Epithelial cell of prostate (primary cell): ENCODE data around the gene HSFY1.
"Not testable (repeated sequence)": the region's sequence is repeated elsewhere in the genome, so short reads cannot be mapped to it uniquely, and the experiment has no call there.

Source experiments
- DNase-seq: peaks from one replicate; pipeline ENCODE4 v3.0.0-alpha.2; 2011; ENCODE audit warnings: low read depth, low spot score
- H3K27ac ChIP-seq: fragments of 450-650 bp; 2 replicates; pipeline ENCODE4 v1.5.1; 2017; ENCODE audit warnings: mild to moderate bottlenecking

Gene HSFY1, protein sequence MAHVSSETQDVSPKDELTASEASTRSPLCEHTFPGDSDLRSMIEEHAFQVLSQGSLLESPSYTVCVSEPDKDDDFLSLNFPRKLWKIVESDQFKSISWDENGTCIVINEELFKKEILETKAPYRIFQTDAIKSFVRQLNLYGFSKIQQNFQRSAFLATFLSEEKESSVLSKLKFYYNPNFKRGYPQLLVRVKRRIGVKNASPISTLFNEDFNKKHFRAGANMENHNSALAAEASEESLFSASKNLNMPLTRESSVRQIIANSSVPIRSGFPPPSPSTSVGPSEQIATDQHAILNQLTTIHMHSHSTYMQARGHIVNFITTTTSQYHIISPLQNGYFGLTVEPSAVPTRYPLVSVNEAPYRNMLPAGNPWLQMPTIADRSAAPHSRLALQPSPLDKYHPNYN

DNA sequence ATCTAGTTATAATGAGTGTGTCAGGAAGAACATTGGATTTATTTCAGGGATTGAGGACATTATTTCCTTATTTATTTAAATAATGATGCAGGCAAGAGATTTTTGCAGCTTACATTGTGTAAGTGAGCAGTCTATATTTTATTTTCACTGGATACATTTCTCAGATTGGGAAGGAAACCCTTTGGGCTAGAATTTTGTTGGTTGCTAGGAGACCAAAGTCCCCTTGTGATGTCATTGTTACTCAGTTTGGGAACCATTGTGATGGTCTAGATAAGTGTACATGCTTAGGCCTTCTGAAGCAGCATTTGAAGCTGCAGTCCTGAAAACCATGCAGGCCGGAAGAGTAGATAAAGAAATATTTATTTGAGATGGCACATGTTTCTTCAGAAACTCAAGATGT, at the start of gene HSFY1:
Gene HSFY1, plus strand, starts transcription at position 301 of the 400 bp plus-strand sequence. Its CDS starts 68 bp downstream, at position 369.
- H3K27ac ChIP-seq, DNase-seq: not testable (repeated sequence)

DNA sequence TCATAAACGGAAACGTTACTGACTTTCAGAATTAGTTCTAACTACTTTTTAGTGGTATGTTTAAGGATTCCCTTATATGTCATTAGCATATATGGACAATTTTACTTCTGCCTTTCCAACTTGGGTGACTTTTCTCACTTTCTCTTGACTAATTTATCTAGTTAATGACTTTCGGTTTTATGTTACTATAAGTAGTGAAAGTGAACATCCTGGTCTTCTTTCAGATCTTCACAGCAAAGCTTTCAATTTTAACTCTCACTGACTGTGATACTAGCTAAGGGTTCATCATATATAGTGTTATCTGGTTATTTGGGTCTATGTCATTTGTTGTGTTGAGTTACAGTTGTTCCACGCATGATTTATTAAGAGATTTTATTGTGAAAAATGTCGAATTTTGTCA, 42.3 kb upstream of the HSFY1 start:
- H3K27ac ChIP-seq, DNase-seq: not testable (repeated sequence)

DNA sequence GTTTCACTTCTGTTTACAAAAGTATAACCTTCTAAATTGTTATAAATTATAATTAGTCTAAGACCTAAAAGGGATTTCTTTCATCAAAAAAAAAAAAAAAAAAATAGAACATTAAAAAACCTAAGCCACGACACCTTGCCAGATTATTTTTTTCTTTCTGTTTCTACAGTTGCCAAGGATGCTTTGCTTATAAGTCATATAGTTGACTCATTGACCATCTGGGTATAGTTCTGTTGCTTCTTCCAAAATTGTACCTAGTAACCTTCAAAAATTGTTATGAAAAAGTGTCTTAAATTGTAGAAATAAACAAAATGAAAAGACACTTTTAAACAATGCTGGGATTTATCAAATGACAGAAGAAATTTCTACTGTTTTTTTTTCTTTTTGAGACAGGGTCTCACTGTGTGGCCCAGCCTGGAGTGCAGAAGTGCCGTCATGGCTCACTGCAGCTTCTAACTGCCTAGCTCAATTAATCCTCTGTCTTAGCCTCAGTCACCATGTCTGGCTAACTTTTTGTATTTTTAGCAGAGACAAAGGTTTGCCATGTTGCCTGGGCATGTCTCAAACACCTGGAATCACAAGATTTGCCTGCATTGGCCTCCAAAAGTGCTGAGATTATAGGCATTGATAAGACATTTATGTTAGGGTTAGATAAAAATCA, 15.4 kb upstream of the HSFY1 start:
- H3K27ac ChIP-seq, DNase-seq: not testable (repeated sequence)

DNA sequence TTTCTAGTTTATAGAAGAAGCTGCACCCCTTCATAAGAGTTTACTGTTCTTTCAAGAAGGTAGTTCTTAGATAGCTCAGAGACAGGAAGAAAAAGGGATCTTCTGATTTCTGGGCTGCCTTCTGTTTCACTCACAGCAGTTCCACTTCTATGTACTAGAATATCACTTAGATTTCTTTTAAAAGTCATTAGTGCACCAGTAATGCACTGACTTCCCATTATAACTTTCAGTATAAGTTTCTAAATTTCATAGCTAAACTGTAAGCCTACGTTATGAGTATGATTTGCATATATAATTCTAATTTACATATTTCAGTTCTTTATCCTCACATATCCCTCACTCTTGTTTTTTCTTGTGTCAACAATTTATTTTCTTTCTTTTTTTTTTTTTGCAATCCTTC, 7.6 kb upstream of the HSFY1 start:
- DNase-seq, H3K27ac ChIP-seq: not testable (repeated sequence)

DNA sequence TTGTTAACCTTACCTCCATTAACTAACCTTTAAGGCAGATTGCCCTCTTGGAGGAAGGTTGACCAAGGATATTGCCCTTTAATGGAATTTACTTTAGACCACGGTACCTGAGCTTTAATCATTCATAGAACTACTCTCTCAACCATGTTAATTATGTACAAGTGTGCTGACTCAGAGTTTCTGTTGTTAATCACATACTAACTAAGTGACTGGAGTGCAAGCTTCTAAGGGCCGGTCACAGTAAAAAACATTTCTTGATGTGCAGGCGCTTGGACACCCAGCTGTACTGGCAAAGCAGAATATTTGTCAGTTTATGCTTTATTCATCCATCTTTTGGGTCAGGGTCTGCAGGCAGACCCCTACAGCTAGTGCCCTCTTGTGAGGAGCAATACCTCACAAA, 6.6 kb downstream of the HSFY1 start:
- H3K27ac ChIP-seq, DNase-seq: not testable (repeated sequence)

DNA sequence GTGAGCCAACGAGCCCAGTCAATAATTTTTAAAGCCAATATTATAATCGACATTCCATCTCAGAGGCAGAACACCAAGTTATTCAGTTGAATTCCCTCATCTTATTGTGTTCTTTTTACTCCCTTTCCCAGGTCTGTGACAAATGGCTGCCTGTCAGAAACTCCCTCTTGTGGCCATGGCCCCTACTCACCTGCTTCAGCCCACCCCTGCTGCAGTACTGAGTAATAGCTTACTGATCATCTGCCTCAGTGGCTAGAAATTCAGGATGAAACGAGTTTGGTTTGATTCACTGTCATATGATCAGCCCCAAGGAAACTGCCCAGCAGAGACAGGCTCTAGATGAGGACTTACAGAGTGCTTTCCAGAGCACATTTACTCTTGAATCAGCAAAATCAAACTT, 19.4 kb downstream of the HSFY1 start:
- H3K27ac ChIP-seq = not testable (repeated sequence)

More for the DNA sequence above, 19.4 kb downstream of the HSFY1 start:
- DNase-seq = not testable (repeated sequence)
